Ascending aorta (tissue), 2 donors: ENCODE results near the gene POLR2M. TPM values are rescaled to one million over a fixed set of nuclear protein-coding genes. Genes with fewer than 3 reads are reported as not detected.

Experiments used
- DNase-seq, 2 donors: peaks; one replicate each; pipeline ENCODE4 v3.0.0-alpha.2; 2019; ENCODE audit warnings: low spot score in 2 of 2
- H3K27ac ChIP-seq, 2 donors: fragments of 200-600 bp; sonication (generic); one replicate each; pipeline ENCODE4 v1.5.1; 2016 to 2017; ENCODE audit warnings: mild to moderate bottlenecking in 1 of 2
- H3K27me3 ChIP-seq: fragments of 200-600 bp; sonication (generic); one replicate; pipeline ENCODE4 v1.5.1; 2017
- H3K36me3 ChIP-seq, 2 donors: fragments of 200-600 bp; sonication (generic); one replicate each; pipeline ENCODE4 v1.5.1; 2016
- H3K4me1 ChIP-seq, 2 donors: fragments of 200-600 bp; sonication (generic); one replicate each; pipeline ENCODE4 v1.5.1; 2016 to 2017; ENCODE audit warnings: mild to moderate bottlenecking in 1 of 2
- H3K4me3 ChIP-seq, 2 donors: fragments of 200-600 bp; sonication (generic); one replicate each; pipeline ENCODE4 v1.5.1; 2016 to 2017; ENCODE audit warnings: mild to moderate bottlenecking in 1 of 2
- H3K9me3 ChIP-seq, 2 donors: fragments of 200-600 bp; sonication (generic); one replicate each; pipeline ENCODE4 v1.5.1; 2016
- CTCF ChIP-seq, 3 experiments: fragments of 200-600 bp in 2 of 3; fragments of 450-650 bp in 1 of 3; sonication (generic) in 2 of 3; IDR thresholded peaks; one replicate each; pipeline ENCODE4 v1.5.1; 2016 to 2019; ENCODE audit warnings: antibody characterized with exemption in 3 of 3, mild to moderate bottlenecking in 1 of 3, moderate library complexity in 1 of 3
- intact Hi-C: fragments of 100-400 bp; cut with DNase I; formaldehyde crosslinking; loops from one replicate; pipeline ENCODE4 v1.15.1; 2023
- total RNA-seq: library from RNA; depleted of rRNA; stranded (reverse); fragments of >200 nt; gene quantifications from one replicate; pipeline ENCODE4 v1.1.0, GENCODE V29; 2016

Gene POLR2M
- total RNA-seq, 1 donor from 2014 or later = 24.9 TPM

GRCh38 chr15:57735891-57736290 lies 29.4 kb downstream of the POLR2M start:
- TF ChIP-seq CTCF (IDR thresholded peaks at IDR 0.05) = no peak
- Histone ChIP-seq H3K27ac (no peak overlapping the region), H3K9me3 (no peaks in the 10 kb centered on the region), H3K4me3 (no peak overlapping the region), H3K4me1 (no peaks in the 10 kb centered on the region), H3K36me3 (no peaks in the 10 kb centered on the region), H3K27me3 (no peaks in the 10 kb centered on the region)
- intact Hi-C loops = no loop called here
- DNase-seq = no peak

DNA sequence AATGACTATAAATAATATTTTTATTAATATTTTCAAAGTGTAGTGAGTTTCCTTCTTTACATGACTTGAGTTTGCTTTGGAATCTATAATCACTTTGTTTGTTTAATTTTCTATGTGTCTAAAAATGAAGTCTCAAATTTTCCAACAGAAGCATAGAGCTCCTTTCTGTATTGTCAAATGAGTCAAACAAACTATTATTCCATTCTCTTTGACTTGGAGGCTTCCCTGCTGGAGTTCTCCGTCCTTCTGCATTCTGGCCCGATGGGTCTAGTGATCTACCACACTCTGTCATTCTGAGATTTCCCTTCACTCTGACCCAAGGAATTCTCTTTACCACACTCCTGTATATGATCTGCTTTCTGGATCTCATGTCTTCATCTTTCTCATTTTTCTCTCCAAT lies 30.1 kb downstream of the POLR2M start:
- Histone ChIP-seq H3K27ac (no peak overlapping the region), H3K27me3 (no peaks in the 10 kb centered on the region), H3K36me3 (no peaks in the 10 kb centered on the region), H3K9me3 (no peaks in the 10 kb centered on the region), H3K4me1 (no peaks in the 10 kb centered on the region), H3K4me3 (no peak overlapping the region)
- intact Hi-C loops = no loop called here
- no peak for TF ChIP-seq CTCF (IDR thresholded peaks at IDR 0.05)
- DNase-seq = no peak

DNA sequence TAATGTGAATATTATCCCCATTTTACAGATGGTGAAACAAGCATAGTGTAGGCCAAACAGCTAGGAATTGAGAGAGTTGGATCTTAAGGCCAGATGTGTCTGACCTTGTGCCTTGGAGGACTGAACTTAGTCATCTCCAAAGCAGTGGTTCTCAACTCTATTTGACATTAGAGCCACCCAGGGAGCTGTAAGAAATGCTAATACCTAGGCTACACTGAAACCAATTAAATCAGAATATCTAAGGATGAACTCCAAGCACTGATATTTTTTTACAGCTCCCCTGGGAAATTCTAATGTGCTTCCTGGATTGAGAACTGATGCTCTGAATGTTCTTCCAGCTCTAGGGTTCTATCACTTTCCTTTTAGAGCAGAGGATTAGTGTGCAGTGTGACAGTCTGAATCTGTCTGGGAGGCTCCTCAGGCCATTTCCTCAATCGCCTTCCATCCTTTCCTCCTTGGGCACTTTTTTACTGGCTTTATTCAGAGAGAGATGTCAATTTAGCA lies 32.3 kb downstream of the POLR2M start:
- no peak for TF ChIP-seq CTCF (IDR thresholded peaks at IDR 0.05)
- no peak for DNase-seq
- no peaks in the 10 kb centered on the region for H3K4me1 ChIP-seq
- no peaks in the 10 kb centered on the region for H3K27me3 ChIP-seq
- H3K4me3 ChIP-seq = no peak overlapping the region
- H3K36me3 ChIP-seq = no peaks in the 10 kb centered on the region
- no peaks in the 10 kb centered on the region for H3K9me3 ChIP-seq
- H3K27ac ChIP-seq = no peak overlapping the region
- intact Hi-C loops = no loop called here

GRCh38 chr15:57740048-57740447 lies 33.5 kb downstream of the POLR2M start:
- no peaks in the 10 kb centered on the region for H3K9me3 ChIP-seq
- no peak for TF ChIP-seq CTCF (IDR thresholded peaks at IDR 0.05)
- no peak overlapping the region for H3K27ac ChIP-seq
- DNase-seq = no peak
- H3K4me1 ChIP-seq = no peaks in the 10 kb centered on the region
- no peaks in the 10 kb centered on the region for H3K27me3 ChIP-seq
- no peak overlapping the region for H3K4me3 ChIP-seq
- intact Hi-C loops = no loop called here
- no peaks in the 10 kb centered on the region for H3K36me3 ChIP-seq

DNA sequence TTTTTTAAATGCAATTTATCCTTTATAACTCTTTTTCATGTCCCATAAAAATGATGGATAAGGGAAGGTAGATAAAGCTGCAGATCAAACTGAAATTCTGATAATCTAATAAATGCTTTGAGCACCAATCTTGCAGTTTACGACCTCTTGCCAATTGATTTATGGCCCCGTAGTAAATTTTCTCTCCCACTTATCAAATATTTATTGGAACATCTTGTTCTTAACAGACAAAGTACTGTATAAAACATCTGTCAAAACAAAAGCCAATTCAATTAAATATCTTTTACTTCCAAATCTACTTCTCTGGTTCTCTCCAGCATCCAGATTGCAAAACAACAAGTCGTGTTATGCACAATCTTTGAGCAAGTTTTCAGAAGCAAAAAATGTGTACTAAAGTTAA lies 34.6 kb downstream of the POLR2M start:
- Histone ChIP-seq H3K36me3 (no peaks in the 10 kb centered on the region), H3K4me1 (no peaks in the 10 kb centered on the region), H3K9me3 (no peaks in the 10 kb centered on the region), H3K27me3 (no peaks in the 10 kb centered on the region), H3K27ac (no peak overlapping the region), H3K4me3 (no peak overlapping the region)
- intact Hi-C loops = no loop called here
- no peak for TF ChIP-seq CTCF (IDR thresholded peaks at IDR 0.05)
- DNase-seq = no peak

DNA sequence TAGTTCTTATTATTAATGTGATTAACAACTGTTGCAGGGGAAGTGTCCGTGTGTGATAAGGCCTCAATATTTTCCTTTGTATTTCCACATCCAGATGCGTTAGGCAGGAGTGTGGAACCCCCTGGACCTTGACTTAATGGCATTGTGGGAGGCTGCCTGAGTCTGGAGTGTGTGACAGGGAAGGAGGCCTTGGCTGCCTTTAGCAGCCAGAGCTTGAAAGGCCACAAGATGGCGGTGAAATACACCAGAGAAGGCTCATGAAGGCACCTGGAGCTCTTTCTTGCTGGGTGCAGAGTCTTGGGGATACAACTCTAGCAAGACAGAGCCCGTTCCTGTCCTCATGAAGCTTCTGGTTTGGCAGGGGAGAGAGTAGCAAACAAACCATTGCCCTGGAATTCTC lies 36.9 kb downstream of the POLR2M start:
- DNase-seq = no peak
- intact Hi-C loops = no loop called here
- no peaks in the 10 kb centered on the region for H3K27me3 ChIP-seq
- H3K4me3 ChIP-seq = no peak overlapping the region
- no peaks in the 10 kb centered on the region for H3K4me1 ChIP-seq
- no peaks in the 10 kb centered on the region for H3K9me3 ChIP-seq
- H3K27ac ChIP-seq = no peak overlapping the region
- H3K36me3 ChIP-seq = no peaks in the 10 kb centered on the region
- TF ChIP-seq CTCF (IDR thresholded peaks at IDR 0.05) = no peak
